ENCODE results near the gene HEATR5B. TPM values are rescaled to one million over a fixed set of nuclear protein-coding genes. Genes with fewer than 3 reads are reported as not detected.

Gene HEATR5B
- total RNA-seq, 1 donor from 2014 or later, result 15.3 TPM

- peaks cover 52% of the 10 kb centered on the region for H3K36me3 Mint-ChIP-seq (ENCODE audit: low read depth)
- H3K27me3 Mint-ChIP-seq (ENCODE audit: low read depth), result no peaks in the 10 kb centered on the region
- H3K4me3 Mint-ChIP-seq (ENCODE audit: low read depth), result no peak overlapping the region
- intact Hi-C loops (cut with micrococcal nuclease), result no loop called here
- no peak overlapping the region for H3K27ac Mint-ChIP-seq
- no peak for DNase-seq (ENCODE audit: low spot score)
- no peaks in the 10 kb centered on the region for H3K4me1 Mint-ChIP-seq (ENCODE audit: low read depth)
- no peaks in the 10 kb centered on the region for H3K9me3 Mint-ChIP-seq
These were observed 14.4 kb upstream of the HEATR5B start for GRCh38 chr2:37098416-37099118.

GRCh38 chr2:37096568-37096967 lies 12.4 kb upstream of the HEATR5B start:
- Mint-ChIP-seq H3K27me3 (ENCODE audit: low read depth) (no peaks in the 10 kb centered on the region), H3K4me3 (ENCODE audit: low read depth) (no peak overlapping the region), H3K4me1 (ENCODE audit: low read depth) (no peaks in the 10 kb centered on the region), H3K36me3 (ENCODE audit: low read depth) (peaks cover 58% of the 10 kb centered on the region), H3K9me3 (no peaks in the 10 kb centered on the region), H3K27ac (no peak overlapping the region)
- intact Hi-C loops (cut with micrococcal nuclease), result no loop called here
- no peak for DNase-seq (ENCODE audit: low spot score)

GRCh38 chr2:37091873-37092272 lies 7.7 kb upstream of the HEATR5B start:
- intact Hi-C loops (cut with micrococcal nuclease), result no loop called here
- peaks cover 39% of the 10 kb centered on the region for H3K36me3 Mint-ChIP-seq (ENCODE audit: low read depth)
- no peaks in the 10 kb centered on the region for H3K4me1 Mint-ChIP-seq (ENCODE audit: low read depth)
- H3K27me3 Mint-ChIP-seq (ENCODE audit: low read depth), result no peaks in the 10 kb centered on the region
- DNase-seq (ENCODE audit: low spot score), result no peak
- no peak overlapping the region for H3K27ac Mint-ChIP-seq
- no peaks in the 10 kb centered on the region for H3K9me3 Mint-ChIP-seq
- no peak overlapping the region for H3K4me3 Mint-ChIP-seq (ENCODE audit: low read depth)

- Mint-ChIP-seq H3K9me3 (no peaks in the 10 kb centered on the region), H3K27me3 (ENCODE audit: low read depth) (no peaks in the 10 kb centered on the region), H3K36me3 (ENCODE audit: low read depth) (peaks cover 30% of the 10 kb centered on the region), H3K4me1 (ENCODE audit: low read depth) (no peaks in the 10 kb centered on the region), H3K4me3 (ENCODE audit: low read depth) (no peak overlapping the region), H3K27ac (no peak overlapping the region)
- DNase-seq (ENCODE audit: low spot score), result no peak
- intact Hi-C loops (cut with micrococcal nuclease), result no loop called here
These were observed 5.9 kb upstream of the HEATR5B start for GRCh38 chr2:37090019-37090477.

- Mint-ChIP-seq H3K4me3 (ENCODE audit: low read depth) (no peak overlapping the region), H3K9me3 (no peaks in the 10 kb centered on the region), H3K36me3 (ENCODE audit: low read depth) (peaks cover 22% of the 10 kb centered on the region), H3K4me1 (ENCODE audit: low read depth) (peaks cover 22% of the 10 kb centered on the region), H3K27me3 (ENCODE audit: low read depth) (no peaks in the 10 kb centered on the region), H3K27ac (no peak overlapping the region)
- no peak for DNase-seq (ENCODE audit: low spot score)
- intact Hi-C loops (cut with micrococcal nuclease), result loop anchor here (2.0 kb wide), 1 partner anchor 145 kb away; the partner anchor contains the start of genes CEBPZ and NDUFAF7
These were observed 1.6 kb upstream of the HEATR5B start for GRCh38 chr2:37085731-37086147.

GRCh38 chr2:37084797-37085196 lies 625 bp upstream of the HEATR5B start:
- Mint-ChIP-seq H3K27me3 (ENCODE audit: low read depth) (no peaks in the 10 kb centered on the region), H3K4me3 (ENCODE audit: low read depth) (no peak overlapping the region), H3K4me1 (ENCODE audit: low read depth) (peaks cover 32% of the 10 kb centered on the region), H3K36me3 (ENCODE audit: low read depth) (peaks cover 28% of the 10 kb centered on the region), H3K9me3 (no peaks in the 10 kb centered on the region), H3K27ac (no peak overlapping the region)
- no peak for DNase-seq (ENCODE audit: low spot score)
- intact Hi-C loops (cut with micrococcal nuclease), result loop anchor here (1.0 to 5.0 kb wide), 4 partner anchors 73 to 302 kb away; partner anchors contain the start of genes CEBPZ, EIF2AK2, NDUFAF7 and STRN

- no peak for DNase-seq (ENCODE audit: low spot score)
- Mint-ChIP-seq H3K27me3 (ENCODE audit: low read depth) (no peaks in the 10 kb centered on the region), H3K9me3 (no peaks in the 10 kb centered on the region), H3K4me3 (ENCODE audit: low read depth) (peak overlapping the region; percentile 7), H3K36me3 (ENCODE audit: low read depth) (peaks cover 45% of the 10 kb centered on the region), H3K4me1 (ENCODE audit: low read depth) (peaks cover 35% of the 10 kb centered on the region), H3K27ac (peak overlapping the region; percentile 21)
- intact Hi-C loops (cut with micrococcal nuclease), result loop anchor here (5.0 kb wide), 2 partner anchors 77 to 298 kb away; partner anchors contain the start of gene EIF2AK2
These were observed 3.5 kb downstream of the HEATR5B start for GRCh38 chr2:37080689-37081088.

- Mint-ChIP-seq H3K36me3 (ENCODE audit: low read depth) (peaks cover 45% of the 10 kb centered on the region), H3K27ac (peak overlapping the region; percentile 67), H3K27me3 (ENCODE audit: low read depth) (no peaks in the 10 kb centered on the region), H3K4me3 (ENCODE audit: low read depth) (peak overlapping the region; percentile 44), H3K9me3 (no peaks in the 10 kb centered on the region), H3K4me1 (ENCODE audit: low read depth) (peaks cover 35% of the 10 kb centered on the region)
- intact Hi-C loops (cut with micrococcal nuclease), result loop anchor here (5.0 kb wide), 2 partner anchors 77 to 298 kb away; partner anchors contain the start of gene EIF2AK2
- no peak for DNase-seq (ENCODE audit: low spot score)
These were observed 3.9 kb downstream of the HEATR5B start for GRCh38 chr2:37080266-37080665.

- intact Hi-C loops (cut with micrococcal nuclease), result no loop called here
- Mint-ChIP-seq H3K4me3 (ENCODE audit: low read depth) (no peak overlapping the region), H3K27ac (no peak overlapping the region), H3K36me3 (ENCODE audit: low read depth) (peaks cover 51% of the 10 kb centered on the region), H3K27me3 (ENCODE audit: low read depth) (no peaks in the 10 kb centered on the region), H3K9me3 (no peaks in the 10 kb centered on the region), H3K4me1 (ENCODE audit: low read depth) (peaks cover 3% of the 10 kb centered on the region)
- DNase-seq (ENCODE audit: low spot score), result no peak
These were observed 13.2 kb downstream of the HEATR5B start for GRCh38 chr2:37070931-37071330.

GRCh38 chr2:37068686-37069085 lies 15.5 kb downstream of the HEATR5B start:
- H3K36me3 Mint-ChIP-seq (ENCODE audit: low read depth), result peaks cover 53% of the 10 kb centered on the region

GRCh38 chr2:37061776-37062175 lies 22.4 kb downstream of the HEATR5B start:
- peaks cover 48% of the 10 kb centered on the region for H3K36me3 Mint-ChIP-seq (ENCODE audit: low read depth)
- no peak for DNase-seq (ENCODE audit: low spot score)
- H3K27me3 Mint-ChIP-seq (ENCODE audit: low read depth), result no peaks in the 10 kb centered on the region
- peaks cover 4% of the 10 kb centered on the region for H3K4me1 Mint-ChIP-seq (ENCODE audit: low read depth)
- intact Hi-C loops (cut with micrococcal nuclease), result no loop called here
- H3K4me3 Mint-ChIP-seq (ENCODE audit: low read depth), result no peak overlapping the region
- H3K9me3 Mint-ChIP-seq, result no peaks in the 10 kb centered on the region
- H3K27ac Mint-ChIP-seq, result no peak overlapping the region

More at GRCh38 chr2:37068686-37069085, 15.5 kb downstream of the HEATR5B start:
- no peak for DNase-seq (ENCODE audit: low spot score)
- peaks cover 3% of the 10 kb centered on the region for H3K4me1 Mint-ChIP-seq (ENCODE audit: low read depth)
- no peak overlapping the region for H3K4me3 Mint-ChIP-seq (ENCODE audit: low read depth)
- no peaks in the 10 kb centered on the region for H3K9me3 Mint-ChIP-seq
- H3K27ac Mint-ChIP-seq, result no peak overlapping the region
- no peaks in the 10 kb centered on the region for H3K27me3 Mint-ChIP-seq (ENCODE audit: low read depth)
- intact Hi-C loops (cut with micrococcal nuclease), result no loop called here

- no peak for DNase-seq (ENCODE audit: low spot score)
- H3K36me3 Mint-ChIP-seq (ENCODE audit: low read depth), result peaks cover 50% of the 10 kb centered on the region
- no peaks in the 10 kb centered on the region for H3K27me3 Mint-ChIP-seq (ENCODE audit: low read depth)
- H3K9me3 Mint-ChIP-seq, result no peaks in the 10 kb centered on the region
- intact Hi-C loops (cut with micrococcal nuclease), result no loop called here
- no peak overlapping the region for H3K4me3 Mint-ChIP-seq (ENCODE audit: low read depth)
- H3K27ac Mint-ChIP-seq, result no peak overlapping the region
- H3K4me1 Mint-ChIP-seq (ENCODE audit: low read depth), result peaks cover 4% of the 10 kb centered on the region
These were observed 23.0 kb downstream of the HEATR5B start for GRCh38 chr2:37061013-37061711.

- Mint-ChIP-seq H3K36me3 (ENCODE audit: low read depth) (peaks cover 45% of the 10 kb centered on the region), H3K4me1 (ENCODE audit: low read depth) (peaks cover 4% of the 10 kb centered on the region), H3K27ac (no peak overlapping the region), H3K27me3 (ENCODE audit: low read depth) (no peaks in the 10 kb centered on the region), H3K4me3 (ENCODE audit: low read depth) (no peak overlapping the region), H3K9me3 (no peaks in the 10 kb centered on the region)
- DNase-seq (ENCODE audit: low spot score), result no peak
- intact Hi-C loops (cut with micrococcal nuclease), result no loop called here
These were observed 23.7 kb downstream of the HEATR5B start for GRCh38 chr2:37060446-37060845.

Measured in activated T-helper 2 cell treated with anti-CD3 and anti-CD28 coated beads, Interferon-gamma antibody, Interleukin-2, Interleukin-4, amounts not matched to agents 10 μg/mL and 5 μg/mL and 100 μg/mL, durations not matched to agents 14 hours and 24 hours and 36 hours (primary cell).